Amniotic epithelial cell (primary cell): ENCODE data around the gene ORC1.

Experiments
- DNase-seq: peaks from one replicate; pipeline ENCODE4 v3.0.0-alpha.2; 2010; ENCODE audit warnings: low read depth

ORC1 gene

GRCh38 chr1:52385376-52385775 is 18.8 kb downstream of the ORC1 start:
- DNase-seq: no peak

DNA sequence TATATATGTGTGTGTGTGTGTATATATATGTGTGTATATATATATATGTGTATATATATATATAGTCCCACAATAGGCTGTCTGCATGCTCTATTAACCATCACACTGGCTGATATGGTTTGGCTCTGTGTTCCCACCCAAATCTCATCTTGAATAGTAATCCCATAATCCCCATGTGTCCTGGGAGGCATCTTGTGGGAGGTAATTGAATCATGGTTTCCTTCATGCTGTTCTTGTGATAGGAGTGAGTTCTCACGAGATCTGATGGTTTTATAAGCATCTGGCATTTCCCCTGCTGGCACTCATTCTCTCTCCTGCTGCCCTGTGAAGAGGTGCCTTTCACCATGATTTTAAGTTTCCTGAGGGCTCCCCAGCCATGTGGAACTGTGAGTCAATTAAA is 34.4 kb downstream of the ORC1 start:
- peak; percentile 25 for DNase-seq

- DNase-seq: peak; percentile 26
Measured at GRCh38 chr1:52368383-52369172, 35.6 kb downstream of the ORC1 start.

DNA sequence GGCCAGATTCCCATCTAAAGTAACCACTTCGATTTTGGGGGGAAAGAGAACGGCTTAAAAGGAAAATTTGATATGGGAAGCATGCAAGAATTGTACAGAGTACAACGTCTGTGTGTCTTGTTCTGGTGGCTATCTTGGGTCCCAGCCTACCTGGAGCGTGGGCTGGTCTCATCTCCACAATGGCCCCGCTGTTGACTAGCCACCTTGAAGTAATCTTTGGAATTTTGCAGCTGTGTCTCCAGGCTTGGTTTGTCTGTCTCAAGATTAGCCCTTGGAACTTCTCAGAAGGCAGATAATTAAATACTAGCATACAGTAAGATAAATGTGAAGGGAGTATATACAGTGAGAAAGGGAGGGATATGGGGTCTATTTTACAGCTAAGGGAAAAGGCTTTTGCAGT is 37.0 kb downstream of the ORC1 start:
- no peak for DNase-seq

GRCh38 chr1:52366517-52366827 is 37.8 kb downstream of the ORC1 start:
- DNase-seq: no peak

DNA sequence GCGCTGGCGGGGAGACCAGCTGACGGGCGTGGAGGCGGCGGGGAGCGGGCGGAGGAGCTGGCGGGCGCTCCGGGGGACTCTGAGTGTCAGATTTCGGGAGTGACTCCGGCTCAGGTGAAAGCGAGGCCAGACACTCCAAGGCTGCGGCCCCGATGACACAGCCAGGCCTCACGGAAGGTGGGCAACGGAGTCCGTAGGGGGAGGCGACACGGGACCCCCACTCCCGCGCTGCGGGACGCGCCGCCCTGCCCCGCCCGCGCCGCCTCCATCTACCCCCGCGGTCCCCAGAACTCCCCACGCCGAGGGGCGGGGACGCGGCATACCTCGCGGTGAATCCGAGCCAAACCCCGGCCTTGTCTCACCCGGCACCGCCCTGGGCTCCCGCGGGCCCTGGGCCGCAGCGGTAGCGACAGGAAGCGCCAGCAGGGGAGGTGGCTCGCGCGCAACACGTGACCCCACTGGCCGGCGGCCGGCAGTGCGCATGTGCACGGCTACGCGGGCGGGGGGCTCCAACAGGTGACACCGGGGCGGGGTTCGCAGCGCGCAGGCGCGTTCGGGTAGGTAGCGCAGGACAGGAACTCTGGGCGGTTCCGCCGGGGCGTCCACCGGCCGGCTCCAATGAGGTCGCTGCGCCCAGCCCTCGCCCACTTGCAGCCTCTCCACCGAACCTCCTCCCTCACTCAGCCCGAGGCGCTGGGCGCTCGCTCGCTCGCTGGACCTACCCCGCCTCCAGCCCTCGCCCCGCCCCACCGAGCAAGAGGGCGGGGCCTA is 38.3 kb downstream of the ORC1 start, which contains the start of gene CC2D1B:
Gene CC2D1B (minus strand): TSS at position 460 of the 771 bp plus-strand sequence. CDS start 1,585 bp downstream, outside the sequence.
- DNase-seq: peak; percentile 96

GRCh38 chr1:52365071-52365745 is 39.0 kb downstream of the ORC1 start:
- peak; percentile 68 for DNase-seq

DNA sequence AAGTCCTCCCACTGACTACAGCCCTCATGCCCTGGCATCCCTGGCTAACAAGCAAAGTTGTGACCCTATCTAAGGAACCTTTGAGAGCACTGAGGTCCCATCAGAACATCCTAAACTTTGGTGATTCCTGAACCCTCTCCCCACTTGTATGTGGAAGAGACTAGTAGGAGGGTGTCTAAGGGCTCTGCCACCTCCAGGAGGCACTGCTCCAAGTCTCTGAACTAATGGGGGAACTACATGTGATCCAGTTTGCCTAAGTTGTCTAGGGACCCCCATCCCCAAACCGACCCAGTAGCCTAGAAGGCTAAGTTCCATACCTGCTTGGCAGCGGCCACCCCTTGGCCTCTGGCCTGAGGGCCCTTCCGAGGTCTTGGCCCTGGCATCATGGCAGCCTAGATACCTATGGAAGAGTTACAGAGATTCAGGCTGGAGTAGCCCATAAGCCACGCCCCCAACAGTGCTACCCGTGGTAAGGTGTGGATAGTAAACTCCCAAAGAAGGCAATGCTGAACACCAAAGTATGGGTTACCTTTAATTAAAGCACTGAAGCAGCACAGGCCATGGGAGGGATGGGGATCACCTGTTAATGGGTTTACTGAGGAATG is 39.9 kb downstream of the ORC1 start:
- DNase-seq: no peak

DNA sequence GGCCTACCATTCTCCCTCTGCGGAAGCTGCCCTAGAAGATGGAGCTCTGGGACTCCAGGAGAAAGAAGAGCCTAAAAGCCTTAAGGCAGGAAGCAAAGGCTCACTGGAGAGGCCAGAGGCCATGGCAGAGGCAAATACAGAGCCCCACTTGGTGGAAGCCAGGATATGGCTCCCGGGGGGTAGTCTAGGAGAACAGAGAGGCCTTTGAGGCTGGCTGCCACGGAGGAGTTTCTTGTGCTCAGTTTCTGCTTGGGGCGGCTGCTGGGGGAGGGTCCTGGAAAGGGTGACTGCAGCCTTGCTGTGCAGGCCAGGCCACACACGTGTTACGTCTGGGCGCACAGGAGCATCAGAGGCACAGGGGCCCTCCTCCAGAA is 43.6 kb downstream of the ORC1 start:
- no peak for DNase-seq

GRCh38 chr1:52359676-52360594 is 44.3 kb downstream of the ORC1 start:
- no peak for DNase-seq

GRCh38 chr1:52358851-52359497 is 45.2 kb downstream of the ORC1 start:
- DNase-seq: no peak

DNA sequence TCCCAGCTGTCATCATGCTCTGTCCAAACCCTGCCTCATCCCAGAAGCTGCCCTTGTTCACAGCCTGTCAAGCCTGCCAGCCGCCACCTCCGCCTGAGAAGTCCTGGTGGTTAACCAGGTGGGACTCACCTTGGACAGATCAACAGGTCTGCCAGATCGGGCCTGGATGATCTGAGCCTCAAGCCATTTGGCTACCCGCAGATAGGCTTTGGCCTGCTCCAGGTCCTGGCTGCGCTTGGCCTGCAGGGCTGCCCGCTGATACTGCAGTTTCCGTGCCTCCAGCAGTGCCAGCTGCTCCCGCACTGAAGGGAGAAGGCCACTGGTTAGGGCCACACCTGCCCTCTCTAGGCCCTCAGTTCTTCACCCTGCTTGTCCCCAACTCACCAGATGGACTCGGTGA is 46.8 kb downstream of the ORC1 start:
- no peak for DNase-seq

DNA sequence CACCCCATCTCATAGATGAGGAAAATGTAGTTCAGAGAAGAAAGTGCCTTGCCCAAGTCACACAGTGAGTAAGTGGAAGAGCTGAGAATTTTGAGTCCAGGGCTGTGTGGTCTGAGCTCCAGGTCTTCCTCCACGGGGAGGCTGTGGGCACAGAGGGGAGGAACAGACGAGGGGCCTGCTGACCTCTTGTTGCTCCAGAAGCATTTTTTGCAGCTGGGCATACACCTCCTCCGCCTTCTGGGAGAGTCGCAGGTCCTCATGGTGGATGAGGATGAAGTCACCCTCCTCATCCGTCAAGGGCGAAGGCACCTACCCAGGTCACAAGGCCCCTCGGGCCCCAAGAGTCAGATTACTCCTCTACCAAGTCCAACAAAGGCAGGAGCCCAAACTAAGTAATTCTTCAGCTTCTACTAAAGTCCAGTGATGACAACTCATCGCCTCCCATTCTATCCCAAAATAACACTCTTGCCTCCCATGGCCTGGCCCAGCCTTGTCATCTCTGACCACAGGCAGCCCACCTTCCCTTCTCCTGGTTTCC is 47.3 kb downstream of the ORC1 start:
- no peak for DNase-seq

DNA sequence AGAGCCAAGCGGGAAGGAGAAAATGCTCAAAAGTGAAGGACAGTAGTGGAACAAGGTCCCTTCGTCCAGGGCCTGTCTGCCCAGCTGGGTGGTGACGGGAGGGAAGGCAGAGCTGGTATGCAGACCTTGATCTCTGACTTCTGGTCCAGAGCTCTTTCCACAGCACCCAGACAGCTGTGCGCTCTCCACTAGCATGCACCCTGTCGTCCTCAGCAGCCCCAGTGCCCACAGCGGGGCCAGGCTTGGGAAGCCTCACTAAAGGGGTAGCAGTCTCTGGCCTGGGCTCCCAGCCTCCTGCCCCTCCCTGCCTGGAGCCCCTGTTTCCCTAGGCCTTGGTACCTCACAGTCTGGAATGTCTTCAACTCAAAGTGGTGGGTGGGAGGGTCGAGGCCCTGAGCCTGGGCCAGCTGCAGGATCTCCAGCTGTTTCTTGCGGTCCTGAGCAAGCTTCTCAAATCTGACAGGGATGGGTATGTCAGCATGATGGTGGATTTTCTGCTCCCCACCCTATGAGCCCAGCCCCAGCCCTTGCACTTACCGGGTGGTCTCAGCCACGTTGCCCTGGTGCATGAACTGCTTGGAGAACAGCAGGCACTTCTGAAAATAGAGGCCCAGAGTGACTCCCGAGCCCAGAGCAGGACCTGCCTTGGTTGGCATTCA is 48.2 kb downstream of the ORC1 start:
- no peak for DNase-seq

DNA sequence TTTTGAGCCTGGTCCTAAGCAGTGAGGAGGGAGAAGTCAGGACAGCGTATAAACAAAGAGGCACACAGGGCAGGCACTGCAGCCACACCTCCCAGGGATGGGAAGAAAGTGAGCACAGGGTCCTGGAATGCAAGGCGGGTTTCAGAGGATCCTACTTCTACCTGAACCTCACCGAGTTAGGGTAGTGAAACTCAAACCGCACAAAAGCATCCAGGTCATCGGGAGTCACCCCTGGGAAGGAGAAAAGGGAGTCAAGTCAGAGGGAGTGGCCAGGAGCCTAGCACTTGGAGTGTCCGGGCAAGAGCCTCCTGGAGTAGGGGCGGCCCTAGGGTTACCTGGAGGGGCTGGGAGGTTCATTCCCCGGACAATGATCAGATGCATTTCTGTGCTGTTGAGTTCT is 48.8 kb downstream of the ORC1 start:
- DNase-seq: no peak

DNA sequence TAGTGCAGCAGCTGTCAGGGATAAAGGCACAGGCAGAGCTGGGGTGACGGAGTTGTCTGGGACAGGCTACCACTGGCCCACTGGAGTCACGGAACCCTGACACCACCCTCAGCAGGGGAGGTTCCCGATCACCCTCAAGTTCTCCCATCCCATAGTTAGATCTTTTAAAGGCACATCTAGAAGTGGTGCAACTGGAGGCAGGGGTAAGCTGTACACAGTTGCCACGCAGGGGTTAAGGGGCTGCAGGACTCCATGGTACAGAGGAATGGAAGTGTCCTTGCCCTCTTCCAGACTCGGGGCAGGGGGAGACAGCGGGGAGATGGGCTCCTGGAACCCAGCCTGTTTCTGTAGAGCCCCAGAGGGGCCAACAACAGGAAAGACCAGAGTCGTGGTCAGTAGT is 51.5 kb downstream of the ORC1 start:
- no peak for DNase-seq

- DNase-seq: peak; percentile 52
Measured at GRCh38 chr1:52348704-52349300, 55.4 kb downstream of the ORC1 start.

GRCh38 chr1:52346653-52347052 is 57.6 kb downstream of the ORC1 start:
- no peak for DNase-seq

DNA sequence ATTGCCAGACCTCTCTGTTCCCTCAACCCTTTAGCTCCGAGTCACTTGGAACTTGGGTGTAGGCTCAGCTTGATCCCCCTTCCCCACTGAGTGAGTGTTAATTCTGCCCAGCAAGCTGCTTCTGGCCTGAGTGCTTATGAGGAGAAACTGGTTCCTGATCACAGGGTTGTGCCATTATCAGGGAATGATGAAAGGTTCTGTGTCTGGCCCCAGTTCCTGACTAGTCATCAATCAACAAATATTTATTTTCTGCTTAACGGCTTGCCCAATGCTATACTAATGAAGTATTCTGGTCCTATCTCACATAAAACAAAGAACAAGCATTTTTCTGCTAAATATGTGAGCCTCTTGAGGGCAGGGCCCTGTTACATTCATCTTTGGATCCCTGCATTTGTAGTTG is 59.0 kb downstream of the ORC1 start:
- no peak for DNase-seq

DNA sequence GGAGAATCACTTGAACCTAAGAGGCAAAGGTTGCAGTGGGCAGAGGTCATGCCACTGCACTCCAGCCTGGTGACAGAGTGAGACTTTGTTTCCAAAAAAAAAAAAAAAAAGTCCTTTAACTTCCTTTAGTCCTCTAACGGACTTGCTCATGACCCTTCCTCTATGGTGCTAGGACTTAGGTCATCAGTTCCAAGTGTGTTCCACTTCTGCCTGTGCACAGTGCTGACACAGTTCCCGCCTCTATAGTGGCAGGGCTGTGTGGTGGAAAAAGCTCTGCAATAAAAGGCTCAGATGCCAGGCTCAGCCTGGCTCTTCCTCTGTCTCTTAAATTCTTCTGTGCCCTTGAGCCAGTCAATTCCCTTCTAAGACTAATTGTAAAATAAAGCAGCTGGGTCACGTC is 60.2 kb downstream of the ORC1 start:
- no peak for DNase-seq
